GM18907 (cell line): ENCODE results near the gene CCDC187.
"Not testable (repeated sequence)": the region's sequence is repeated elsewhere in the genome, so short reads cannot be mapped to it uniquely, and the experiment has no call there.

Experiments used
- ATAC-seq: cut with Tn5 transposase; IDR thresholded peaks from one replicate; pipeline ENCODE4 v1.9.1; 2021; ENCODE audit warnings: mild to moderate bottlenecking, moderate library complexity; ENCODE audit not compliant: unreplicated experiment

The CCDC187 gene

GRCh38 chr9:136273244-136273865 lies 30.5 kb downstream of the CCDC187 start:
- ATAC-seq, result no peak

DNA sequence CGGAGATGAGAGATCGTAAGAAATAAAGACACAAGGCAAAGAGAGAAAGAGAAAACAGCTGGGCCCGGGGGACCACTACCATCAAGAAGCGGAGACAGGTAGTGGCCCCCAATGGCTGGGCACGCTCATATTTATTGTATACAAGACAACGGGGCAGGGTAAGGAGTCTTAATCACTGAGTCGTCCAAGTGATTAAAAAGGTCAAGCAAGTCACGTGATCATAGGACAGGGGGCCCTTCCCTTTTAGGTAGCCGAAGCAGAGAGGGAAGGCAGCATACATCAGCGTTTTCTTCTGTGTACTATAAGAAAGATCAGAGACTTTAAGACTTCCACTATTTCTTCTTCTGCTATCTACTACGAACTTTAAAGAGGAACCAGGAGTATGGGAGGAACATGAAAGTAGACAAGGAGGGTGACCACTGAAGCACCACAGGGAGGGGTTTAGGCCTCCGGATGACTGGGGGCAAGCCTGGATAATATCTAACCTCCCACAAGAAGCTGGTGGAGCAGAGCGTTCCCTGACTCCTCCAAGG lies 33.7 kb downstream of the CCDC187 start:
- no peak for ATAC-seq

- ATAC-seq, result no peak
Observed at GRCh38 chr9:136268735-136269134, 35.2 kb downstream of the CCDC187 start.

GRCh38 chr9:136268318-136268717 lies 35.6 kb downstream of the CCDC187 start:
- no peak for ATAC-seq

DNA sequence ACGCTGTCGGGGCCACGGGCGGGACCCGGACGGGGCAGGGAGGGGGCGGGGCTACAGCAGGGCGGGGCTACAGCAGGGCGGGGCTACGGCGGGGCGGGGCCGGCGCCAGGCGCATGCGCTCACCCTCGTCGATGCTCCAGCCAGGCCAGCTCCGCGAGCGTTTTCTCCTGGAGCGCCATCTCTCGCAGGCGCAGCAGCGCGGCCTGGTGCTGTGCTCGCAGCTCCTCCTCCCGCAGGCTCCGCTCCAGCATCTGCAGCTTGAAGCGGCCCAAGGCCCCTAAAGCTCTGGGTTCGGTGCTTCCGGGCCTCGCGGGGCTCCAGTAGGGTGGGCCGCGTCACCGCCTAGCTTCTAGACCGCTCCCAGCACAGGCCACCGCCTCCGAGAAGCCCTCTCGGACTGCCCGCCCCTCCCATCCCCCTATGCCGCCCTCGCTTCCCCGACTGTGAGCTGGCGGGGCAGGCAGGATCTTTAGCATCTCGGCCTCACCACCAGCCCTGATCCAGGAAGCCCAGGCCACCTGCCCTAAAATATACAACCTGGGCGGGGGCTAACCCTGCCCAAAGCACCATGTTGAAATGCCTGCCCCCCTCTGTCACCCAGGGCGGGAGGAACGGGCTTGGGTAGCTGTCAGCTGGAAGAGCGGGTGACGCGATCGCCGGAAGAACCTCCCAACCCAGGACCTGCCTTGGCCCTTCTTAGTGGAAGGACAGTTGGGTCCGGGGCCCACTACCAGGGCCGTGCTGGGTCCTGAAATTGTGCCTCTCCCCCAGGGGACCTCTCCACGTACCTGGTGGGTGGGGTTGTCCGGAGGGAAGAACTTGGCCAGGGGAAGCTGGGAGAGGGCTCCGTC lies 36.4 kb downstream of the CCDC187 start:
- peak; percentile 66 for ATAC-seq

DNA sequence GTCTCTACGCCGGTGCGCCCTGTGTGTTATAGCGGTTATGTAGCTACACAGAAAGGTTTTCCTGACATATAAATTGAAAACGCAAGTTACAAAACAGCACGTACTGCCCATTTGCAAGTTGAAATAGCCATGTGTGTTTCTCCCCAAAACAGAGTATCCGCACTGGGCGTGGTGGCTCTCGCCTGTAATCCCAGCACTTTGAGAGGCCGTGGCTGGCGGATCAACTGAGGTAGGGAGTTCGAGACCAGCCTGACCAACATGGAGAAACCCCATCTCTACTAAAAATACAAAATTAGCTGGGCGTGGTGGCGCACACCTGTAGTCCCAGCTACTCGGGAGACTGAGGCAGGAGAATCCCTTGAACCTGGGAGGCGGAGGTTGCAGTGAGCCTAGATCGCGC lies 37.3 kb downstream of the CCDC187 start:
- ATAC-seq, result not testable (repeated sequence)

- ATAC-seq, result no peak
Observed at GRCh38 chr9:136265561-136266355, 38.1 kb downstream of the CCDC187 start.

GRCh38 chr9:136264441-136265405 lies 39.2 kb downstream of the CCDC187 start:
- no peak for ATAC-seq

DNA sequence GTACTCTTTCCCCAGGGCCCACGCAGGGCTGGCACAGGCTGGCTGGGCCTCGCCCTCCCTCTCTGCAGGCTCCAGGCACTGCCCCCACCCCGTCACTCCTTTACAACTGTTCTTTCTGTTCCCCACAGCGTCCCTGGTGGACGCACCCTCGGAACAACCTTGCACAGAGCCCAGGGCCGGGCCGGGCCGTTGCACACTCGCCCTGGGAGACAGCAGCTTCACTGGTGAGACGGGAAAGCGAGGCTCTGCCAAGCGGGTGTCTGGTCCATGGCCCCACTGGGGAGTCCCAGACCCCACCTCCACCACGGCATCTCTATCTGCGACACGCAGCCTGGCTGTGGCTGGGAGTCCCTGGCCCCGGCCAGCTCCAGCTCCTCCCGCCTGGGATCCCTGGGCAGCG lies 39.9 kb downstream of the CCDC187 start:
- ATAC-seq, result no peak

DNA sequence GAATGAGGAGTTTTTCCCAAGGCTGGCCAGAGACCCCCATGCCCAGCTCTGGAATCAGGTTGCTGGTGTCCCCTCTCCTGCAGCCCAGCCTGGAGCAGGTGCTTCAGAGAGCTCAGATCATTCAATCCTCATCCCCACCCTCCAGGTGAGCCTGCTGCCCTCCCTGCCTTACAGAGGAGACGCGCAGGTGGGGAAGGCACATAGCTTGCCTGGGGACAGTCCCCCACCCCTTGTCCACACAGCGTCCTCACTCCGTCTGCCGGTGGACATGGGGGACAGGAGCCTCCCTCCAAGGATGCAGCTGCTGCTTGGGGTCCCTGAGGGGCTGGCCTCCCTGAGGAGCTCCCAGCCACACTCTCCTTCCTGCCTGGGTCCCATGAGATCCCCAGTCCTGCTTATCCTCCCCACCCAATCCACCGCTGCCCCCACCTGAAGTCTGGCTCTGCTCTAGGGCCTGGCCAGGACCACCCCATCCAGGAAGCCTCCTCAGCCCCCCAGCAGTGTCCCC lies 41.2 kb downstream of the CCDC187 start:
- no peak for ATAC-seq

DNA sequence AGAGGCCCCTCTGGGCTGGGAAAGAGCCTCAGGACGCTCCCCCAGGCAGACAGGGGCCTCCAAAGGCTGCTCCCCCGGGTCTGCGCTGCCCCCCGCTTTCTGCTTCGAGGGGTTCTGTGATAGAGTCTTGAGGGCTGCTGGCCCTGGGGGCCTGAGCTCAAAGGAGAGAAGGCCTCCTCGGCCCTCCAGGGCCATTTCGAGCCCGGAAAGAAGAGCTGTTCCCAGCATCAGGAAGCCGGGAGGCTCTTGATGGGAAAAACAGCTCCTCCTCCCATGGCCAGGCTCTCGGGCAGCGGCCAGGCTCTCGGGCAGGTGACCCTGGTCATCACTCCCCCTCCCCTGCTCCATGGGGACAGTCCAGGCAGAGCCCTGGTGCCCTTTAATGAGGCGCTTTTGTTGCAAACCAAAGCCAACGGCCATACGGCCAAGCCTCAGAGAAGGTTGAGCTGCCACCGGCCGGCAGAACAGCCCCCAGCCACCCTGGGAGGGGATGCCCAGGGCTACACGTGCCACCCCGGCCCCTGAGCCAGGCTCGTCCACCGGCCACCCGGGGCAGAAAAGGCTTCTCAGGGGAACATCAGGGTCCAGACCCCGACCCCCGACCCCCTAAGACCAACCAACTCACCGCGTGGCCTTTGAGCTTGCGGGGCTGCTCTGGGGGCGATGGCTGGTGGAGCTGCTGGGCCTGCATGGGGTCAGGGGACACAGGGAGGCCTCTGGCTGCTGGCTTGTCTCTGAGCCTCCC lies 42.0 kb downstream of the CCDC187 start:
- no peak for ATAC-seq

DNA sequence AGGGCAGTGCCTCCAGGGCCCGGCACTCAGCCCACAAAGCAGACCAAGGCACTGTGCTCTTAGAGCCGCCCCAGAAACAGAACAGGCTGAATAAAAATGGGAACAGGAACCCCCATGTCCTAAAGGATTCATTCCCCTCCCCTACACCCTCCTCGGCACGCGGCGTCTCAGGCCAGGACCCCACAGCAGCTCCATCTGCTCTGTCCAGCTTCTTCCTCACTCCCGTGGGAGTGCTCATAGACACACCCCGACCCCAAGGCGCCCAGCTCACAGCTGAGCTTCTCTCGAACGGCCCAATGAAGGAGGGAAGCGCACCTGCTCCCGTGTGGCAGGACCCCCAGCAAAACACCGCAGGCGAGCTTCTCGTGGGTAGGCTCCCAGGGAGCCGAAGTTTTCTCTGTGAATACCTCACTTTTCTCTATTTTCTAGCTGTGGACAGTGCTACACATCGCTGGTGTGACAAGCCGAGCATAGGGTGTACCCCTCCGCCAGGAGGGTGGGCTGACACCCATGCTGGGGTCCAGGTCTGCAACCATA lies 42.9 kb downstream of the CCDC187 start:
- ATAC-seq, result no peak

DNA sequence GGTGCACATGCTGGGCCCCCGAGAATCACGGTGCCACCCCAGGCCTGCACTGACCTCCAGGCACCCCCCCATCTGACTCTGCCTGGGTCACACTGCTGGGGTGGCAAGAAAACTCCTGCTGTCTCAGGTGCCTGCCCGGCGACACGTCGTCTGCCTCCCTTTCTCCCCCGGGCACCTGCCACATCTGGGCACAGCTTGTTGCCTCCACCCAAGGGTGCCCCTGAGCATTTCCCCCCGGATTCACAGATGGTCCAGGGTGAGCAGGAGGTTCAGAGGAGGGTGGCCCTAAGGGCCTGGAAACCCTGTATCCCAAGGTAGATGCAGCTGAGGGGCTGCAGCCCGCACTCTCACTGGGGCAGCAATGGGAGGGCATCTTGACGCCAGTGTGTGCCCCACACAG lies 43.4 kb downstream of the CCDC187 start:
- ATAC-seq, result no peak

- no peak for ATAC-seq
Observed at GRCh38 chr9:136259836-136260235, 44.1 kb downstream of the CCDC187 start.

GRCh38 chr9:136259517-136259813 lies 44.4 kb downstream of the CCDC187 start:
- ATAC-seq, result no peak

GRCh38 chr9:136258786-136259516 lies 44.9 kb downstream of the CCDC187 start:
- ATAC-seq, result no peak

GRCh38 chr9:136258299-136258625 lies 45.6 kb downstream of the CCDC187 start:
- ATAC-seq, result no peak

GRCh38 chr9:136257381-136258298 lies 46.3 kb downstream of the CCDC187 start:
- no peak for ATAC-seq
